Bladder microvascular endothelial cell (primary cell): ENCODE data around the gene ALOX5AP. TPM values are rescaled to one million over a fixed set of nuclear protein-coding genes. Genes with fewer than 3 reads are reported as not detected.

Experiments used
- total RNA-seq: library from RNA; depleted of rRNA; stranded (reverse); fragments of >200 nt; gene quantifications from 2 replicates; pipeline ENCODE4 v1.2.3, GENCODE V29; 2014

The ALOX5AP gene
- 3.5 TPM in 1 of 2 replicates, not detected in the other for total RNA-seq

GRCh38 chr13:30735025-30735871 lies at the start of gene ALOX5AP:
TSS of gene ALOX5AP (plus strand) at chr13:30735543. CDS start at chr13:30735606, 63 bp downstream.

Other genes starting within 250 kb of the ALOX5AP start
- gene USPL1, start 117.6 kb upstream of the ALOX5AP start, total RNA-seq: 9.2 and 15.0 TPM in 2 replicates
- 2.3 and 71.6 TPM in 2 replicates for gene MEDAG, start 170.7 kb downstream of the ALOX5AP start, total RNA-seq
- gene TEX26, start 197.1 kb downstream of the ALOX5AP start, total RNA-seq: not detected in 2 replicates